Endothelial cell of umbilical vein (primary cell): Measurements from ENCODE around the gene MYO9A. TPM values are rescaled to one million over a fixed set of nuclear protein-coding genes. Genes with fewer than 3 reads are reported as not detected.

ENCODE experiments used
- BruUV-seq: library from RNA; stranded (reverse); fragments of 400-500 nt; replicated peaks from 2 replicates; lab custom pipeline; 2021; lab: Mats Ljungman, UMichigan
- CTCF ChIA-PET: fragments of 300-600, 350-600 bp; sonication (Branson Sonifier 250); formaldehyde crosslinking; loops from one replicate; lab custom pipeline; 2021; ENCODE audit warnings: antibody characterized with exemption, inconsistent platforms; lab: Charles Lee
- POLR2A ChIA-PET: fragments of 300-600, 350-600 bp; sonication (Branson Sonifier 250); formaldehyde crosslinking; loops from one replicate; lab custom pipeline; 2021; ENCODE audit warnings: antibody characterized with exemption, inconsistent platforms; lab: Charles Lee
- DNase-seq: peaks from one replicate; pipeline ENCODE4 v3.0.0-alpha.2; 2011; ENCODE audit warnings: low read depth, low spot score
- FAIRE-seq: peaks from 2 replicates; lab custom pipeline; 2011; peaks lifted over from hg19 to GRCh38; lab: Jason Lieb, UNC
- H2AFZ ChIP-seq: 2 replicates; pipeline ENCODE4 v1.6.0; 2012; ENCODE audit warnings: low read depth, low read length, control low read depth, inconsistent platforms
- H3K27ac ChIP-seq: 2 replicates; pipeline ENCODE4 v1.5.1; 2011; ENCODE audit warnings: low read depth, mild to moderate bottlenecking, control low read depth, low read length, moderate library complexity; ENCODE audit not compliant: insufficient read depth
- H3K27me3 ChIP-seq, 2 experiments: 2 replicates each; pipeline versions ENCODE4 v1.6.0 to v1.6.1; 2011; ENCODE audit warnings: low read length in 2 of 2, mixed read lengths in 1 of 2; ENCODE audit not compliant: control insufficient read depth in 2 of 2, insufficient read depth in 2 of 2
- H3K36me3 ChIP-seq, 2 experiments: 2 replicates in 1 of 2; 3 replicates in 1 of 2; pipeline ENCODE4 v1.5.1; 2011; ENCODE audit warnings: low read length in 2 of 2, mild to moderate bottlenecking in 1 of 2, moderate library complexity in 1 of 2; ENCODE audit not compliant: control insufficient read depth in 2 of 2, insufficient read depth in 2 of 2; ENCODE audit errors: extremely low read depth in 1 of 2
- H3K4me1 ChIP-seq: 3 replicates; pipeline ENCODE4 v1.5.1; 2011; ENCODE audit warnings: mild to moderate bottlenecking, low read length; ENCODE audit not compliant: control insufficient read depth, insufficient read depth; ENCODE audit errors: extremely low read depth
- H3K4me2 ChIP-seq: 2 replicates; pipeline ENCODE4 v1.6.1; 2011; ENCODE audit warnings: low read length, control low read depth, mixed read lengths; ENCODE audit not compliant: insufficient read depth
- H3K4me3 ChIP-seq, 3 experiments: fragments of 200-600 bp in 1 of 3; sonication (generic), shearing (Covaris generic) in 1 of 3; replicated peaks in 1 of 3; 2 replicates each; pipeline ENCODE4 v1.5.1; 2011 to 2016; ENCODE audit warnings: control low read depth in 3 of 3, low read length in 3 of 3, mild to moderate bottlenecking in 2 of 3, inconsistent platforms in 1 of 3, low read depth in 1 of 3, moderate library complexity in 1 of 3; ENCODE audit not compliant: insufficient read depth in 1 of 3
- H3K79me2 ChIP-seq: 2 replicates; pipeline ENCODE4 v1.6.0; 2012; ENCODE audit warnings: low read length, inconsistent platforms; ENCODE audit not compliant: control insufficient read depth, insufficient read depth
- H3K9ac ChIP-seq: replicated peaks from 2 replicates; pipeline ENCODE3; 2011; ENCODE audit warnings: low read length, control low read depth; ENCODE audit not compliant: insufficient read depth; ENCODE audit errors: extremely low read depth
- H3K9me1 ChIP-seq: replicated peaks from 3 replicates; pipeline ENCODE4 v1.6.0; 2011; ENCODE audit warnings: mild to moderate bottlenecking, low read length; ENCODE audit not compliant: control insufficient read depth, insufficient read depth; ENCODE audit errors: extremely low read depth
- H3K9me3 ChIP-seq: replicated peaks from 2 replicates; pipeline ENCODE4 v1.5.1; 2012; ENCODE audit warnings: low read length, inconsistent platforms; ENCODE audit not compliant: control insufficient read depth, insufficient read depth
- H4K20me1 ChIP-seq: replicated peaks from 2 replicates; pipeline ENCODE3; 2011; ENCODE audit warnings: mild to moderate bottlenecking, low read length; ENCODE audit not compliant: control insufficient read depth, insufficient read depth; ENCODE audit errors: extremely low read depth
- CTCF ChIP-seq, 2 donors: IDR thresholded peaks; 1 replicate in 1 of 2; 2 replicates in 1 of 2; pipeline ENCODE4 v1.5.1; 2011; ENCODE audit warnings: low read length in 2 of 2, mild to moderate bottlenecking in 2 of 2, moderate library complexity in 2 of 2, control low read depth in 1 of 2, inconsistent platforms in 1 of 2, low read depth in 1 of 2; ENCODE audit not compliant: insufficient read depth in 1 of 2; ENCODE audit errors: extremely low read depth in 1 of 2
- EZH2 ChIP-seq: IDR thresholded peaks from 2 replicates; pipeline ENCODE4 v1.6.1; 2012; ENCODE audit warnings: borderline replicate concordance, low read depth, mild to moderate bottlenecking, moderate library complexity, low read length, inconsistent platforms; ENCODE audit not compliant: severe bottlenecking
- FOS ChIP-seq: IDR thresholded peaks from 2 replicates; pipeline ENCODE4 v1.6.1; 2011; ENCODE audit warnings: mild to moderate bottlenecking, low read length, moderate library complexity, borderline replicate concordance; ENCODE audit not compliant: insufficient read depth
- GATA2 ChIP-seq: IDR thresholded peaks from 2 replicates; pipeline ENCODE4 v1.7.0; 2011; ENCODE audit warnings: low read depth, mild to moderate bottlenecking, moderate library complexity, mixed read lengths, low read length; ENCODE audit not compliant: insufficient read length, insufficient read depth
- JUN ChIP-seq: IDR thresholded peaks from 2 replicates; pipeline ENCODE4 v1.6.1; 2011; ENCODE audit warnings: borderline replicate concordance, low read depth; ENCODE audit not compliant: insufficient read length, insufficient read depth
- MYC ChIP-seq: IDR thresholded peaks from one replicate; pipeline ENCODE4 v1.6.1; 2011; ENCODE audit warnings: mild to moderate bottlenecking, low read depth, low read length
- POLR2A ChIP-seq: IDR thresholded peaks from 2 replicates; pipeline ENCODE4 v1.6.1; 2012; ENCODE audit warnings: low read depth, mild to moderate bottlenecking, control low read depth, low read length
- POLR2AphosphoS5 ChIP-seq: IDR thresholded peaks from 2 replicates; pipeline ENCODE4 v1.6.1; 2012; ENCODE audit warnings: low read depth, mild to moderate bottlenecking, control low read depth, low read length, moderate library complexity; ENCODE audit not compliant: insufficient read depth
- dilution Hi-C: fragments of 300-500 bp; cut with MboI; formaldehyde crosslinking; loops from one replicate; pipeline ENCODE4 v1.15.0; 2019; ENCODE audit warnings: low sequenced_read_pairs; ENCODE audit not compliant: extremely low pct_ligation_motif_present
- intact Hi-C: fragments of 100-400 bp; cut with micrococcal nuclease; formaldehyde crosslinking; loops from one replicate; pipeline ENCODE4 v1.10.0; 2022
- polyA plus RNA-seq, 4 experiments: library from polyadenylated mRNA; depleted of rRNA in 3 of 4; stranded (reverse) in 3 of 4; unstranded in 1 of 4; fragments of >200 nt; gene quantifications; 2 replicates each; pipeline versions ENCODE4 v1.2.1 to v1.2.3, GENCODE V29; 2011 to 2012; ENCODE audit warnings: missing spikeins in 1 of 4
- total RNA-seq: library from RNA; stranded (reverse); gene quantifications from 2 replicates; pipeline ENCODE4 v1.2.3, GENCODE V29; 2021
- TF ChIP-seq, protein P1 (sequence below): IDR thresholded peaks from 2 replicates; pipeline ENCODE4 v1.6.1; 2011; ENCODE audit not compliant: insufficient read depth, insufficient read length

The MYO9A gene
- total and polyA plus RNA-seq, 2 donors (not counting 3 experiments of a cell fraction or from before 2014, with no cell fraction given), result 6.4 to 30.3 TPM

DNA sequence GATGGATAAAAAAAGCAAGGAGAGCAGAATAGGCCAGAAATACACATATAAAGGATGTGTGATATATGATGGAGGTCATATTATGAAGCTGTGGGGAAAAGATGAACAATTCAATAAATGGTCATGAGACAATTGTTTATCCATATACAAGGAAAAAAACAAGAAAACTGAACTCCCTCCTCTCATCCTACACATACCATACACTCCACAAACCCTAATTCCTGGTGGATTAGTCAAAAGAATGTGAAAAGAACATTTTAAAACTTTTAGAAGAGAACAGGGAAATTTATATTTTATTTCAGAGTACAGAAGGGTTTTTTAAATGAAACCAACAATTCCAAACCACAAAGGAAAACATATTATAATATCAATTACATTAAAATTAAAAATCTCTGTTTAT lies 342.1 kb downstream of the MYO9A start:
- FAIRE-seq (no peak), DNase-seq (no peak)
- no peak overlapping the region for H3K27ac ChIP-seq
- H4K20me1 ChIP-seq, result no peaks in the 10 kb centered on the region
- no peaks in the 10 kb centered on the region for H3K9me1 ChIP-seq
- CTCF ChIA-PET, result interaction anchor here (1.6 kb wide), 1 partner anchor 23 kb away, joined by 13 read pairs; no protein-coding TSS in a partner anchor
- TF ChIP-seq POLR2AphosphoS5, result no peak
- no peak for TF ChIP-seq MYC
- TF ChIP-seq FOS, result no peak
- TF ChIP-seq GATA2, result no peak
- no peak overlapping the region for H3K9ac ChIP-seq
- H3K36me3 ChIP-seq, result no peaks in the 10 kb centered on the region
- dilution Hi-C loops (no loop called here), intact Hi-C loops (no loop called here)
- H3K9me3 ChIP-seq, result no peaks in the 10 kb centered on the region
- no peaks in the 10 kb centered on the region for H3K27me3 ChIP-seq
- no peaks in the 10 kb centered on the region for H3K79me2 ChIP-seq
- H2AFZ ChIP-seq, result no peak overlapping the region
- H3K4me1 ChIP-seq, result peaks cover 12% of the 10 kb centered on the region
- POLR2A ChIA-PET, result no interaction called here
- H3K4me2 ChIP-seq, result no peak overlapping the region
- BruUV-seq, result no TSS peak
- no peak overlapping the region for H3K4me3 ChIP-seq

DNA sequence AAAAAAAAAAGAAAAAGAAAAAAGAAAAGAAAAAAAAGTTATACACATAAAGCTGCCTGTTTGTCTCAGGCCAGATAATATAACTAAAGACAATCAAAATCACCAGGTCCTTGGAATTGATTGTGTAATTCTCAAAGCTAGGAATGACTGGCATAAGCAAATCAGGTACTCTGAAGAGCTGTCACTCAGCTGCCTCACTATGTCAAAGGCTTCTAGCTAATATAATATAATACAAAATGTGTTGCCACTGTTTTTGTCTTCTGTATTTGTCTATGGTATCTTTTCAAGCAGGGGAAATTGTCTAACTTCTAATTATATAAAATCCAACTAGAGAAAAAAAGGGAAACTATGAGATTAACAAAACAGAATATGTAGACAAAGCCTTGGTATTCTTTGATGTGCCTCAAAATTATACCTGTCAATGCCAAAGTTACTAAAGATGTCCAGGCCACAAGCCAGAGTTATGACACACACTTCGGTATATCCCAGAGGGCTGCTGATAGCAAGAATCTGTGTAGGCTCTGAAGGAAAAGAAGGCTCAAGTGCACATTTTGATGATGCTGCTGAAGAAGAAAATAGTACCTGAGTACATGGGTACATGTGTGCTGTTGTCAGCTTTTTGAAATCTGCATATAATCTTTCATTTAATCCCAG lies 344.6 kb downstream of the MYO9A start:
- CTCF ChIA-PET, result interaction anchor here (0.6 to 1.5 kb wide), 6 partner anchors 11 to 199 kb away, joined by 3 to 7 read pairs (median 4); no protein-coding TSS in a partner anchor
- POLR2A ChIA-PET, result no interaction called here
- Histone ChIP-seq H3K27ac (no peak overlapping the region), H4K20me1 (no peaks in the 10 kb centered on the region), H3K4me3 (no peak overlapping the region), H3K4me2 (no peak overlapping the region), H3K4me1 (no peaks in the 10 kb centered on the region), H2AFZ (no peak overlapping the region), H3K79me2 (no peaks in the 10 kb centered on the region), H3K36me3 (no peaks in the 10 kb centered on the region), H3K27me3 (no peaks in the 10 kb centered on the region), H3K9me3 (no peaks in the 10 kb centered on the region), H3K9me1 (no peaks in the 10 kb centered on the region), H3K9ac (no peak overlapping the region)
- TF ChIP-seq MYC, result no peak
- no peak for TF ChIP-seq EZH2
- TF ChIP-seq POLR2AphosphoS5, result no peak
- TF ChIP-seq, protein P1, sequence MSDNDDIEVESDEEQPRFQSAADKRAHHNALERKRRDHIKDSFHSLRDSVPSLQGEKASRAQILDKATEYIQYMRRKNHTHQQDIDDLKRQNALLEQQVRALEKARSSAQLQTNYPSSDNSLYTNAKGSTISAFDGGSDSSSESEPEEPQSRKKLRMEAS, result no peak
- TF ChIP-seq GATA2, result no peak
- TF ChIP-seq CTCF (IDR thresholded peaks at IDR 0.05; ENCODE audit: extremely low read depth in 1 of 2, insufficient read depth in 1 of 2, low read depth in 1 of 2, low read length in 2 of 2), result no peak
- no peak for TF ChIP-seq JUN
- no peak for TF ChIP-seq POLR2A
- no peak for TF ChIP-seq FOS
- no peak for DNase-seq
- BruUV-seq, result no TSS peak
- no peak for FAIRE-seq
- intact Hi-C loops, result no loop called here
- dilution Hi-C loops, result no loop called here
